HTERT RPE-1 (cell line): ENCODE measurements around the gene GAS6.

Source experiments
- in situ Hi-C: fragments of 300-500 bp; cut with MboI; formaldehyde crosslinking; loops from 4 replicates; pipeline ENCODE4 v1.14.3; 2020; ENCODE audit warnings: low sequenced_read_pairs

GAS6 gene

DNA sequence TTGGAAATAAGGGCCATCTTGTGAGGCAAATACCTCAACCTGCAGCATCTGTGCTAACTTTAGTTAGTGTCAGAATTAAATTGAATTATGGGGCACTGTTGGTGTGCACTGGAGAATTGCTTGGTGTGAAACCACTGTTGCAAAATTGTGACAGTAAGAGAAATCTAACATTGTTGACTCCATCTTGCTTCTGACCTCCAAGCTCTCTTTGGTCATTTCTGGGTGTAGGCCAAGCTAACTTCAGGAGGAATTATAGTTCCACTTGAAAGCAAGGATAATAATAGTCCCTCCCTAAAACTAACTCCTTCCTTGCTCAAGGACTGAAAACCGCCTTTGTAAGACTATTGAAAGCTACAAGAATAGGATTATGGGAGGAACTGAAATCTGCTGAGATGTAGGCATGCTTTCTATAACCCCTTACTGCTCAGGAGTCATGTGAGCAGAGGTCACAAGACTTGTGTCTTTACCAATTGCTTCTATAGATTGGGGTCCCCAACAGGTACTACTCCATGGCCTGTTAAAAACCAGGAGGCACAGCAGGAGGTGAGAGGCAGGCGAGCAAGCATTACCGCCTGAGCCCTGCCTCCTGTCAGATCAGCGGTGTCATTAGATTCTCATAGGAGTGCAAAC is 24.9 kb upstream of the GAS6 start:
- in situ Hi-C loops: no loop called here

DNA sequence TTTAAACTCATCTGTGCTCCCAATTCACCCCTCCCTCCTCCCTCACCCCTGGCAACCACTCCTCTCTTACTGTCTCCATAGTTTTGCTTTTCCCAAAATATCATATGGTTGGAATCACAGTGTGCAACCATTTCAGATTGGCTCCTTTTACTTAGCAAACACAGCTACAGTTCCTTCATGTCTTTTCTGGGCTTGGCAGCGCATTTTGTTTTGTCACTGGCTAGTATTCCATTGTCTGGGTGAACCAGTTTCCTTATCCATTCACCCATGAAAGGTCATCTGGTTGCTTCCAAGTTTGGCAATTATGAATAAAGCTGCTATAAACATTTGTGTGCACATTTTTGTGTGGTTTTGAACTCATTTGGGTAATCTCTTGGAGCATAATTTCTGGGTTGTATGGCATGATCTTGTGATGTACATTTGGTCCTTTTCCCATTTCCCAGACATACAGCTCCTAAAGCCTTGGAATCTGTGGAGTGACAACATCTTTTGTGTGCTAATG is 23.9 kb upstream of the GAS6 start:
- in situ Hi-C loops: no loop called here

DNA sequence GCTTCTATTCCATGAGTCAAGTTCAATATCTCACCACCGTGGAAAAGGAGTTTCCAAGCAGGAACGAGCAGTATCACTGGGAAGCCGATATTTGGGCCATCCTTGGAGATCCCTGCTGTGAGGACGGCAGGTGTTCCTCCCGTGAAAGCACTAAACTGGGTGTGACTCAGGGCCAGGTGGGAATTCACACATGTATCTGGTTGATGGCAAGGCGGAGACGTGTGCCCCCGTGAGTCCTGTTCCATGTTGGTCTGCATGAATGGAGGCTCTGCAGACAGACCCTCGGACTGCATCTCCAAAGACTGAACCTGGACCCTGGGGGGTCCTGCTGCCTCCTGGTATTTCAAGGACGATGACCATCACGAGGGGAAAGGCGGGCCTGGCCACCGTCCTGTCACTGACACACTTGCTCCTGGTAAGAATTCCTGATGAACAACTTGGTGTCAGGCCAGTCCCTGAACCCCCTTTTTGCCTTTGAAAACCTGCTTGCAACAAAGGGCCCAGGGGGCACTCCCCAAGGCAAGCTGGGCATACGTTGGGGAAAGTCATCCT is 22.8 kb upstream of the GAS6 start:
- in situ Hi-C loops: no loop called here

DNA sequence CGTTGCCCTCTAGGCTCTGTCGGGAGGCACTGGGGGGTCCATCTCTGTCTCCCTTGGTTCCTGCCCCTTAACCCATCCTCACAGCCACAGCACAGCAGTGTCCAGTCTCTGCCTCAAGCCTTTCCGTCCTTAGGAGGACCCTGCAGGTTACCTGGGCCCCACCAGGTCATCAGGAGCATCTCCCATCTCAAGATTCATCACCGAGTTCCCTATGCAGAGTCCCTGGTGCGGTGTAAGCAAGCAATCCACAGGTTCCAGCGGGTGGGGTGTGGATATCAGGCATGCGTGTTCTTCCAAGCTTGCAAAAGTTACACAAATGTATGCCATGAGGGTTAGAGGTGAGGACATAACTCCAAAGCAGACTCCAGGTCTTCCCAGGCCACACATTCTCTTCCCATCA is 20.9 kb upstream of the GAS6 start:
- in situ Hi-C loops: no loop called here

DNA sequence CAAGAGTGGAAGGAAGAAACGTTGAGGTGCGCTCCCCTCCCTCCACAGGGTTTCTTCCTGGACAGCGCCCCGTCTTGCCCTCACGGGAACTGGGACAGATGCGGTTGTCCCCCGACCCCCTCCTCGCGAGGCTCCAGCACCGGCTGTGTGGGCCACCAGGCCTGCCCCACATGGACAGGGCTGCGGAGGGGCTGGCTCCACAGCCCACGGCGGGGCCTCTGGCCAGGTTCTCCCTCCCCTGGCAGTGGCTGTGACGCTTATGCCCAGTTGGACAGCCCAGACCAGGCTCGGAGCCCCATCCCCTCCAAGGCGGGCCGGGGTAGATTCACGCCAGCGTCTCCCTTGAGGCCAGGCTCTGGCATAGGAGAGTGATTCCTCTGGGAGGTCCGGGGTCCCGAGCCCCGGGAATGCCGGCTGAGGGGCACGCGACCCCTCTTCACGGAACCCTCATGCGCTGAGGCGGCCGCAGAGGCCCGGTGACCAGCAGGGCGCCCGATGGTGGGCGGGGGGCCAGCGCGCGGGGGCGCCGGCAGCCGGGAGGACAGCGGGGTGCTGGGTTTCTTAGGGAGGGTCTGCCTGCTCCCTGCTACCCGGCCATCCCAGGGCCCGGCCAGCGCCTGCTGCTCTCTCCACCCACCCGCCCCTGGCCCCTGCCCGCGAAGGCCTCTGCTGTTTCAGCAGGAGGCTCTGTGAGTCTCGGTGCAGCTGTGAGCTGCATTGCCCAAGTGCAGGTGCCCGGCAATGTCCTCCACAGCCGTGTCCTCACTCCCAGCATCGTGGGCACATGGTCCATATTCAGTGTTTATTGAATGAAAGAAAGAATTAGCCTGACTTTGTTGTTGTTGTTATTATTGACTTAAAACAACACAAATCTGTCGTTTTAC is 20.3 kb upstream of the GAS6 start:
- in situ Hi-C loops: no loop called here

DNA sequence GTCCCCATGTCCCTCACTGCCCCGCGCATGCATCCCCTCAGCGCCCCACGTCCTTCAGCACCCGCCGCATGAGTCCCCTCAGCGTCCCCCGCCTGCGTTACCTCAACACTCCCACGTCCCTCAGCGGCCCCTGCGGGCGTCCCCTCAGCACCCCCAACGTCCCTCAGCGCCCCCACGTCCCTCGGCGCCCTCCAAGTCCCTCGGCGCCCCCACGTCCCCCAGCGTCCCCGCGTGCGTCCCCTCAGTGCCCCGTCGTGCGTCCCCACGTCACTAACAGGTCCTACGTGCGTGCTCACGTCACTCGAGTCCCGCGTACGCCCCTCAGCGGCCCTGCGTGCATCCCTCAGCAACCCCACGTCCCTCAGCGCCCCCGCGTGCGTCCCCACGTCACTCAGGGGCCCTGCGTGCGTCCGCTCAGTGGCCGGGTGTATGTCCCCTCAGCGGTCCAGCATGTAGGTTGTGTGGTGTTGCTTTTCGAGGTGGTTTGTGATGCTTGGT is 19.5 kb upstream of the GAS6 start:
- in situ Hi-C loops: no loop called here

DNA sequence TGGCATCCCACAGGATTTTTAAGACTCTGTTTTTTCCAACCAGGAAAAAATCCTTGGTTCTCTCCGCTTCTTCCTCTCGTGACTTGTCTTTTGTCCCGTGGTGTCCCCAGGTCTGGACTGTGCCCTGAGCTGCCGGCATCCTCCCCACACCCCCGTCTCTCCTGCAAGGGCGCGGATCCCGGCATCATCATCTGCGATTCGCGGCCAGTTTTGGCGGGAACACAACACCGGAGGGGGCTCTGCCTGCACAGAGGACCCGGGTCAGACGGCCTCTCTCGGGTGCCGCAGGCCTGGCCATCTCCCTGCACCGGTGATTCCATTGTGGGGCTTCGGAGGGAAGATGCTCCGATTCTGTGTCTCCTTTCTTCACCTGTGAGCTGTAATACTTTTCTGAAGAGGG is 18.8 kb upstream of the GAS6 start:
- in situ Hi-C loops: no loop called here

DNA sequence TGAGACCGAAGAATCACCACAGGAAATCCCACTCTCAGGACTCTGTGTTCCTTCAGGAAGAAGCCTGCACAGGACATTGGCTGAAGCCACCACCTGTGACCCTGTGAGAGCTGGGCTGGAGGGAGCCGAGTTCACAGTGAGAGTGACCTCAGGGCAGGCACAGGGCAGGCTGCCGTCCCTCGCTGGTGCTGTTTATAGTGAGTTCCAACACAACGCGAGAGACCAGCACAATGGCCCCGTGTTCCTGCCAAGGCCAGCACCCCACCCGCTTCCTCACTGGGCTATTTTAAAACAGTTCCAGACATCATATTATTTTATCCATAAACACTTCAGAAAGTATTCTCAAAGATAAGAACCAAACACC is 18.4 kb upstream of the GAS6 start:
- in situ Hi-C loops: no loop called here

DNA sequence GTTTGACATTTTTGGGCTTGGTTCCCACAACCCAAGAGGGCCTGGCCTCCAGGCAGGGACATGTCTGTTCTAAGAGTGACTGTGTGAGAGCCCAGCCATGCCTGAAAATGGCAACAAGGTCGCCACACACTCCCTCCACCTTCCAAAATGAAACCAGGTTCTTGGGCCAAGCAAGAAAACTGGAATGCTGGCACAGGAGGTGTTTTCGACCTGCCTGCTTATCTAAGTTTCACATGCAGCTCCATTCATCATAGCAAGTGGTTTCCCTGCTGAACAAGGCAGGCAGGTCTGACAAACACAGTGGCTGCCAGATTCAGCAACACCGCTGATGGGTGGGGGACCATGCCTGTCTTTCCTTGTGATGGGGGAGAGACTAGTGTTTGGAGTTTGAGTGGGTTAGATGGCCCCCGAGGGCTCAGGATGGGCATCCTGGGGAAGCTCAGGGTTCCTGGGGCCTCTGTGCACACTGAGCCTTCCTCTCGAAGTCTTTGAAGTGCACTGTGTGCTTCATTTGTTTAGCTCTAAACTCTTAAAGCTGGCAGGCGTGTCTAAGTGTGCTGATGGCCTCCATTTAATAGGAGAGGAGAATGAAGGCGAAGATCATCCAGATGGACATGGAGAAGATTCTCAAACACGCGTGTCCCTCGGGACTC is 17.9 kb upstream of the GAS6 start:
- in situ Hi-C loops: no loop called here

DNA sequence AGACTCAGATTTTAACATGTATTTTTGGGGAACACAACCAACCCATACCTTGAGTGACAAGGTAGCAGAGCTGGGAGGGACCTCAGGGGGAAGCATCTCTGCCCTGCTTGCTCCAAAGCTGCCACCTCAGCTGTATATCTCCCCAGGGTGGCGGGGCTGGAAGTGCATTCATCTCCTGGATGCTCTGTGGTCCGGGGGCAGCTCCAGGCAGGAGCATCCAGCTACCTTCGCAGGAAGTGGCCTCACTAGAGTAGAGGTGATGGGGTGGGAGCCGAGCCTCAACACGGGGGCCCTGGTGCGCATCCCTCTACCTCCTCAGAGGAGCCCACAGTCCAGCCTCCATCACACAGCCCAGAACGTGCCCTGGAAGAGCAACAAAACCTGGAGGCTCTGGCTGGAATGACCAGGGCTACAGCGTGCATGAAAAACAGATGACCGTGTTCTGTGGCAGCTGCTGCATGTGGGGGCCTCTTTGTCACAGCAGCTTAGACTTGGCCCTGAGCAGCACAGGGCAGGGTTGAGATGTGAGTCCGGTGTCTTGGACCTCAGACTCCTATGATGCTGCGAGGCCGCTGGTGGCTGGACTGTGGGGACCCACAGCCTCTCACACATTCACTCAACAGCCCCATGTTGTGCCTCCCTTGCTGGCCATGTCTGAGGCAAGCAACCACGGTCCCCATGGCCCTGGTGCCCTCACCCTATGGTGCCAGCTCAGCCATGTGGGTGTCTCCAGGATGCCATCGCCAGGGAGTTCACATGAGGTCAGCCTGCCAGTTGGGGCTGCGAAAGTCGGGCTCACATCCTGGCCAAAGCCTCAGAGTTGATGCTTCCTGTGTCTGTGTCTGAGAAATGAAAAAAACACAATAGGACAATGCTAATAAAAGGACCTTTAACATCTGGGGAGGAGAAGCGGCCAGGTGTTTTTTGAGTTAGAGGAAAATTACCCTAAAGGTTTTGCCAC is 17.1 kb upstream of the GAS6 start:
- in situ Hi-C loops: no loop called here

DNA sequence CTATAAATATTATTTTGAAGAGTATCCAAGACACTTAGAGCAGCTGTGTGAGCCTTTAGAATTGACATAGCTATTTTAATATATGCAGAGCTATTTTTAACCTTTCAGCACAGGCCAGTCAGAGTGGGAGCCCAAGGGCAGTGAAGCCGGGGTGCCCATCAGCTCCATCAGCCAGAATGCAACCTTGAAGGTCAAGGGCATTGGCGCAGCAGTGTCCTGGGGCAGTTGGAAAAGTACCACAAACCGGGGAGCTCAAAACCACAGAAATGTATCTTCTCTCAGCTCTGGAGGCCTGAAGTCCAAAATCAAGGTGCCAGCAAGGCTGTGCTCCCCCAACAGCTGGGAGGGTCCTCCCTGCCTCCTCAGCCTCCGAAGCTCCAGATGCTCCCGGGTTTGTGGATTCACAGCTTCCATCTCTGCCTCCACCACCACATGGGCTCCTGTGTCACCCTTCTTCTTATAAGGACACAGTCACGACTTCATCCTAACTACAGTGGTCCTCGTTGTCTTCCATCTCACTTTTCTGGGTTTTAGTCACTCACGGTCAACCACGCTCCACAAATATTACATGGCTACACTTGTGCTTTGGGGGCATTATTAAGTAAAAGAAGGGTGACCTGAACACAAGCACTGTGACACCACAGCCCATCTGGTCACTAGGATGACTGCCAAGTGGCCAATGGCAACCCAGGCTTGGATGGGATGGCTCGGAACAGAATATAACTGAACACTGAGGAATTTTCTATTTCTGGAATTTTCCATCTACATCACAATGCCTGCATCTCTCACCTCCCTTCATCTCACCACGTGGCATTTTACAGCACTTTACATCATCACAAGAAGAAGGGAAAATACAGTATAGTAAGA is 15.9 kb upstream of the GAS6 start:
- in situ Hi-C loops: no loop called here

DNA sequence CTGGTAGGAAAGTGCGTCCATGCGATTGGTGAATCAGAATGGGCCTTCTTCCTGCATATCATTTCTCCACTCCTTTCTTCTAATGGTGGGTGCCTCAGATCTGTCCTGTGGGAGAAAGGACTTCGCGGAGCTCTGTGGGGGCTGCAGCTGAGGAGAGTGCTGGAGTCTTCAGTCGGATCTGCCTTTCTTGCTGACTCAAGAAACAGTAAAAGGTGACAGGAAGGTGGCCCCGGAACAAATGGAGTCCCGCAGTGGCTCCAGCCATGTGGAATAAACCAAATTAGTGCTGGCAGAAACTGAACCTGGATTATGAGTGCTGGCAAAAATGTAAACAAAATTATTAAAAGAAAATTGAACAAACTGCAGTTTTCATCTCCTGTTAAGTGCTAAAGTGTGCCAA is 15.1 kb upstream of the GAS6 start:
- in situ Hi-C loops: no loop called here

DNA sequence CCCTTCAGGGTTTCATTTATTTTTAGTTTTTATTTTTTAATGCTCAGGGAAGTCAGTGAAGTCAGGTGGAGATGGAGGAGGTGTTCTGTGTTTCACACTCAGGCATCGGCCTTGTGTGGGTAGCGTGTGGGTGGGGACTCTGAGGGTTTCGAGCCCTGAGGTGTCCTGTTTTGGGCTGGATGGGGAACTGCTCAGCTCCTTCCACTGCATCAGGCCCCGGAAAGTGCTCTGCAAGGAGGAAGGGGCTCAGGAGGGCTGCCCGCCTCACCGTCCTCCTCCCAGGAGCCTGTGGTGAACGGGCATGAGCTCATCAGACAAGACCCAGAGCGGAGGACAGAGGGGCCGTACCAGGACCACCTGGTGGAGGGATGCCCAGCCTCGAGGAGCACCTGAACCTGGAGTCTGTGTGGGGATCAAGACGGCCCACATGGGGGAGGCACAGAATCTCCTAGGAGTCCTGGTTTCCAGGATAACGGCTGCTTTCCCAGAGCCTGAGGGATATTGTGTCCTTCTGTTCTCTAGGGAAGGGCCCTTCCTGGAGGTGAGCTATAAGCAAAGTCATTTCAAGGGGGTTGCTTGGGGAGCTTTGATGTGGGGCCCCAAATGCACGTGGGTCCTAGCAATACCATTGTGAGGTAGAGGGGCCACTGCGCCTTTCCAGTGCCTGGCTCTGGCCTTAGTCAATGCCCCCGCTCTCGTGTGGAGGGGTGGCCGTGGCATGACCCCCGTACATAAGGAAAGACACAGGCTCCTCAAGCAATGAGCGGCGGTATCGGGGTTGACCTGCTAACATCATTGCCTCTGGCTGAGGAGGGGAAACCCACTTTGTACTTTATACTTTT is 13.5 kb upstream of the GAS6 start:
- in situ Hi-C loops: no loop called here

DNA sequence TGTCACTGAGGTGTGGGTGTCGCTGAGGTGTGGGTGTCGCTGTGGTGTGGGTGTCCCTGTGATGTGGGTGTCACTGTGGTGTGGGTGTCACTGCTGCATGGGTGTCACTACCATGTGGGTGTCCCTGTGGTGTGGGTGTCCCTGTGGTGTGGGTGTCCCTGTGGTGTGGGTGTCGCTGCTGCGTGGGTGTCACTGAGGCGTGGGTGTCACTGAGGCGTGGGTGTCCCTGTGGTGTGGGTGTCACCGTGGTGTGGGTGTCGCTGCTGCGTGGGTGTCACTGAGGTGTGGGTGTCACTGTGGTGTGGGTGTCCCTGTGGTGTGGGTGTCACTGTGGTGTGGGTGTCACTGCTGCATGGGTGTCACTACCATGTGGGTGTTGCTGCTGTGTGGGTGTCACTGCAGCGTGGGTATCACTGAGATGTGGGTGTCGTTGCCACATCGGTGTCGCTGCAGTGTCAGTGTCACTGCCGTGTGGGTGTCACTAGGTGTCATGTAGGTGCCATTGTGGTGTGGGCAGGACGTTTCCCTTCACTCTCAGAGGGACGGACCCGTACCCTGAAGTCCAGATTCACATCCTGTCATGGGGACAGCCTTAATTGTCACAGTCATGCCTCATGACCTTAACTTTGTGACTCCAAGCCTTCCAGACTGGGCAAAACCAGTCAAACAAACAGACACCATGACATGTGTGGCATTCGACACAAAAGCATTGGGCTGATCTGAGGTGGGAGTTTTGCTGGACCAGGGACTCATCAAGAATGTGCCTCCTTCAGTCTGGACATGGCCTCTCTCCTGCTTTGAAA is 12.7 kb upstream of the GAS6 start:
- in situ Hi-C loops: no loop called here

DNA sequence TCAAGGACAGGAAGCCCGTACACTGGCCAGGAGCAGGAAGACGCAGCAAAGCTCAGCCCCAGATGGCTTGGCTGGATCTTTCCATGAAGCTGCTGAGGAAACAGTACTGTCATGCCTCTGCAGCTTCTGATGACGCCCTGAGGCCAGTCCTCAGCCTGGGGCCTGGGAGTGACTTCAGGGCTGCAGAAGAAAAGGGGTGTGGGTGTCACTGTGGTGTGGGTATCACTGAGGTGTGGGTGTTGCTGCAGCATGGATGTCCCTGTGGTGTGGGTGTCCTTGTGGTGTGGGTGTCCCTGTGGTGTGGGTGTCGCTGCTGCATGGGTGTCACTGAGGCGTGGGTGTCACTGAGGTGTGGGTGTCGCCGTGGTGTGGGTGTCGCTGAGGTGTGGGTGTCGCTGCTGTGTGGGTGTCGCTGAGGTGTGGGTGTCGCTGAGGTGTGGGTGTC is 12.0 kb upstream of the GAS6 start:
- in situ Hi-C loops: no loop called here

DNA sequence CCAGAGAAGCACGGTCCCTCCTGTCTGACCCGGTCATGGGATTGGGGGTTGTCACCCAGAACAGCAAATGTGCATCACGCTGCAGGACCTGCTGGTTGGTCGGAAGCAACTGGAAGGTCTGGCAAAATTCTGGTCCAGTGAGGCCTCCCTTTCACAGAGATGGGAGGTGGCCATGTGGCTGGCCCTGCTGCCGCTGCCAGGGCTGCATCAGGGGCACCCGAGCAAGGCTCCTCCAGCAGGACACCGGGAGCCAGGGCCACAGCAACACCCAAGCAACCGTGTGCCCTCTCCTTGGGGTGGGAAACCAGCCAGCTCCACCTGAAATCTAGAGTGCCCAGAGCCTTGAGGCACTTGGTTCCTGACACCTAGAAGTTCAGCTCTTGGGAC is 11.5 kb upstream of the GAS6 start:
- in situ Hi-C loops: no loop called here

DNA sequence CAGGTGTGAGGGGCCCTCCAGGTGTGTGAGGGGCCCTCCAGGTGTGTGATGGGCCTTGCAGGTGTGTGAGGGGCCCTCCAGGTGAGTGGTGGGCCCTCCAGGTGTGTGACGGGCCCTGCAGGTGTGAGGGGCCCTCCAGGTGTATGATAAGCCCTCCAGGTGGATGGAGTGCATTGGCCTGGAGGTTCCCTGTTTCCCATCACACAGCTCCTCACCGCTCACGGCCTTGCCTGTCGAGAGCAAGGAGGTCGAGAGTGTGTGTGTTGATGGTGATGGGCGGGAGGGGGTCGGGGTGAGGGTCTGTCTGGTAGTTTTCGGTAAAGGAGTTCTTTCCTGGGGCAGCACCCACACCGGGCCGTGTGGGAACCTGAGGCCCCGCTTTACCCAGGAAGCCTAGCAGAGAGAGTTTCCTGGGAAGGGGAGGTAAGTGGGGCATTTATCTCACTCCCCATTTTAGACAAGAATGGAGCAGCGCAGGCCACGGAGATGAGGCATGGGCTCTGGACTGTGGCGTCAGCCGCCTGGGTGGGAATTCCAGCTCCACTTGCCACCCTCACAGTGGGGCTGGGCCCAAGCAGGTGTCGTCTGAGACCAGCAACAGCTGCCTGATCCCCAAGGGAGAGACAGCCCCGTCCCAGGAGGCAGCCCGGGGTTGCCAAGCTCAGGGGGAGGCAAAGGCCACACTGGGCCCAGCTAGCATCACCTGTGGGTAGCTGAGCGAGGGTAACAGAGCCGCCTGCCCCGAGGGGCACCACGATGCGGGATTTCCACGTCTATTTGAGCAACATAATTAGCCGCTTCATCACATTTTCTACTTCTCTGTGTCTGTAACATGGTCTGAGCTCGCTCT is 10.9 kb upstream of the GAS6 start:
- in situ Hi-C loops: no loop called here
